Caco-2 (cell line): Measurements from ENCODE around the gene CXorf38. TPM values are rescaled to one million over a fixed set of nuclear protein-coding genes. Genes with fewer than 3 reads are reported as not detected.

ENCODE experiments used
- Bru-seq: library from RNA; stranded (reverse); fragments of 400-500 nt; gene quantifications from one replicate; lab custom pipeline; 2021; lab: Mats Ljungman, UMichigan
- BruChase-seq, 2 experiments: library from RNA; stranded (reverse); fragments of 400-500 nt; gene quantifications; one replicate each; lab custom pipeline; 2021; lab: Mats Ljungman, UMichigan
- BruUV-seq: library from RNA; stranded (reverse); fragments of 400-500 nt; replicated peaks from 2 replicates; lab custom pipeline; 2021; lab: Mats Ljungman, UMichigan
- CTCF ChIA-PET: fragments of 300-600 bp; sonication (Branson Sonifier 250); formaldehyde crosslinking; loops from one replicate; lab custom pipeline; 2022; ENCODE audit warnings: antibody characterized with exemption; lab: Charles Lee
- POLR2A ChIA-PET: fragments of 300-600 bp; sonication (Branson Sonifier 250); formaldehyde crosslinking; loops from one replicate; lab custom pipeline; 2022; ENCODE audit warnings: antibody characterized with exemption; lab: Charles Lee
- DNase-seq, 2 experiments: peaks; one replicate each; pipeline versions ENCODE4 v3.0.0 to v3.0.0-alpha.2; 2020 to 2022
- H3K27me3 ChIP-seq: replicated peaks from 2 replicates; pipeline ENCODE4 v1.6.0; 2011; ENCODE audit warnings: low read length; ENCODE audit not compliant: control insufficient read depth, insufficient read depth
- H3K36me3 ChIP-seq: 2 replicates; pipeline ENCODE4 v1.5.1; 2011; ENCODE audit warnings: low read length; ENCODE audit not compliant: control insufficient read depth, insufficient read depth
- H3K4me1 ChIP-seq: fragments of 250-450 bp; sonication (Bioruptor Pico); 2 replicates; pipeline ENCODE4 v1.5.1; 2020; ENCODE audit warnings: mild to moderate bottlenecking
- H3K4me3 ChIP-seq: 2 replicates; pipeline ENCODE4 v1.5.1; 2011; ENCODE audit warnings: low read depth, mild to moderate bottlenecking, control low read depth, low read length
- H3K9me3 ChIP-seq: fragments of 250-450 bp; sonication (Bioruptor Pico); 2 replicates; pipeline ENCODE4 v1.5.1; 2020; ENCODE audit warnings: mild to moderate bottlenecking, moderate library complexity
- H3K27ac Mint-ChIP-seq: one replicate; pipeline ENCODE4 v1.8.0; 2022; ENCODE audit warnings: mixed read lengths; ENCODE audit not compliant: unreplicated experiment
- H3K27me3 Mint-ChIP-seq: one replicate; pipeline ENCODE4 v1.8.0; 2022; ENCODE audit warnings: mixed read lengths; ENCODE audit not compliant: insufficient read depth, unreplicated experiment
- H3K36me3 Mint-ChIP-seq: one replicate; pipeline ENCODE4 v1.8.0; 2022; ENCODE audit warnings: mild to moderate bottlenecking, mixed read lengths; ENCODE audit not compliant: insufficient read depth, unreplicated experiment
- H3K4me1 Mint-ChIP-seq: one replicate; pipeline ENCODE4 v1.8.0; 2022; ENCODE audit warnings: low read depth, mixed read lengths; ENCODE audit not compliant: unreplicated experiment
- H3K4me3 Mint-ChIP-seq: one replicate; pipeline ENCODE4 v1.8.0; 2022; ENCODE audit warnings: mild to moderate bottlenecking, moderate library complexity, mixed read lengths; ENCODE audit not compliant: unreplicated experiment
- H3K9me3 Mint-ChIP-seq: one replicate; pipeline ENCODE4 v1.8.0; 2022; ENCODE audit warnings: mixed read lengths; ENCODE audit not compliant: unreplicated experiment
- intact Hi-C: fragments of 100-400 bp; cut with micrococcal nuclease; formaldehyde crosslinking; loops from one replicate; pipeline ENCODE4 v1.10.0; 2022; ENCODE audit not compliant: unreplicated experiment
- long read RNA-seq: library from polyadenylated mRNA; stranded (forward); transcript quantifications from one replicate; pipeline ENCODE4 v2.0.0, GENCODE V29; 2022
- total RNA-seq: library from RNA; stranded (reverse); gene quantifications from 2 replicates; pipeline ENCODE4 v1.2.3, GENCODE V29; 2022
- TF ChIP-seq, protein P1 (sequence below), 2 experiments: fragments of 200-600 bp in 1 of 2; IDR thresholded peaks; 1 replicate in 1 of 2; 2 replicates in 1 of 2; pipeline versions ENCODE4 v1.5.1 to v1.8.0; 2011 to 2022; ENCODE audit warnings: antibody characterized with exemption in 1 of 2, control low read depth in 1 of 2, inconsistent platforms in 1 of 2, low read depth in 1 of 2, low read length in 1 of 2, mild to moderate bottlenecking in 1 of 2, moderate library complexity in 1 of 2; ENCODE audit not compliant: insufficient read depth in 1 of 2, severe bottlenecking in 1 of 2, unreplicated experiment in 1 of 2

CXorf38 gene, protein sequence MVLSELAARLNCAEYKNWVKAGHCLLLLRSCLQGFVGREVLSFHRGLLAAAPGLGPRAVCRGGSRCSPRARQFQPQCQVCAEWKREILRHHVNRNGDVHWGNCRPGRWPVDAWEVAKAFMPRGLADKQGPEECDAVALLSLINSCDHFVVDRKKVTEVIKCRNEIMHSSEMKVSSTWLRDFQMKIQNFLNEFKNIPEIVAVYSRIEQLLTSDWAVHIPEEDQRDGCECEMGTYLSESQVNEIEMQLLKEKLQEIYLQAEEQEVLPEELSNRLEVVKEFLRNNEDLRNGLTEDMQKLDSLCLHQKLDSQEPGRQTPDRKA
- total RNA-seq (7.9 and 8.7 TPM in 2 replicates), Bru-seq, nascent RNA (percentile 69 among the genes with signal in this experiment), BruChase-seq, experiment 1, labeled RNA remaining after a 2-hour chase (percentile 69 among the genes with signal in this experiment), BruChase-seq, experiment 2, labeled RNA remaining after a 6-hour chase (percentile 70 among the genes with signal in this experiment)
- long read RNA-seq, transcript CXorf38-201 (7 exons, 2,118 nt) = major isoform, 6 of 12 reads
- long read RNA-seq, partial matches to known transcripts = 1 of 12 reads
- long read RNA-seq, other reads (novel, unspliced or antisense) = 4 of 12 reads

GRCh38 chrX:40647307-40648197 lies at the start of gene CXorf38:
Gene CXorf38, minus strand, starts transcription at chrX:40647561. Its CDS starts 41 bp downstream, at chrX:40647520.
- Mint-ChIP-seq H3K4me1 (peaks cover 15% of the 10 kb centered on the region), H3K4me3 (peak within 1 kb of the TSS; percentile 82), H3K27ac (peak within 1 kb of the TSS; percentile 83), H3K36me3 (peaks cover 34% of the 10 kb centered on the region), H3K27me3 (no peaks in the 10 kb centered on the region), H3K9me3 (no peaks in the 10 kb centered on the region)
- Histone ChIP-seq H3K27me3 (no peaks in the 10 kb centered on the region), H3K9me3 (no peaks in the 10 kb centered on the region), H3K4me3 (peak within 1 kb of the TSS; percentile 77), H3K36me3 (no peaks in the 10 kb centered on the region), H3K4me1 (no peaks in the 10 kb centered on the region)
- ChIA-PET POLR2A (no interaction called here), CTCF (interaction anchor here (0.6 to 1.4 kb wide), 5 partner anchors 104 to 468 kb away, joined by 3 to 8 read pairs (median 3); no protein-coding TSS in a partner anchor)
- TF ChIP-seq, protein P1, sequence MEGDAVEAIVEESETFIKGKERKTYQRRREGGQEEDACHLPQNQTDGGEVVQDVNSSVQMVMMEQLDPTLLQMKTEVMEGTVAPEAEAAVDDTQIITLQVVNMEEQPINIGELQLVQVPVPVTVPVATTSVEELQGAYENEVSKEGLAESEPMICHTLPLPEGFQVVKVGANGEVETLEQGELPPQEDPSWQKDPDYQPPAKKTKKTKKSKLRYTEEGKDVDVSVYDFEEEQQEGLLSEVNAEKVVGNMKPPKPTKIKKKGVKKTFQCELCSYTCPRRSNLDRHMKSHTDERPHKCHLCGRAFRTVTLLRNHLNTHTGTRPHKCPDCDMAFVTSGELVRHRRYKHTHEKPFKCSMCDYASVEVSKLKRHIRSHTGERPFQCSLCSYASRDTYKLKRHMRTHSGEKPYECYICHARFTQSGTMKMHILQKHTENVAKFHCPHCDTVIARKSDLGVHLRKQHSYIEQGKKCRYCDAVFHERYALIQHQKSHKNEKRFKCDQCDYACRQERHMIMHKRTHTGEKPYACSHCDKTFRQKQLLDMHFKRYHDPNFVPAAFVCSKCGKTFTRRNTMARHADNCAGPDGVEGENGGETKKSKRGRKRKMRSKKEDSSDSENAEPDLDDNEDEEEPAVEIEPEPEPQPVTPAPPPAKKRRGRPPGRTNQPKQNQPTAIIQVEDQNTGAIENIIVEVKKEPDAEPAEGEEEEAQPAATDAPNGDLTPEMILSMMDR (IDR thresholded peaks at IDR 0.05; ENCODE audit: insufficient read depth in 1 of 2, low read depth in 1 of 2, low read length in 1 of 2, severe bottlenecking in 1 of 2, unreplicated experiment in 1 of 2) = no peak
- DNase-seq = peak; percentile 89 to 91
- intact Hi-C loops = no loop called here
- BruUV-seq = no TSS peak

GRCh38 chrX:40694802-40695201 lies 47.4 kb upstream of the CXorf38 start:
- Histone ChIP-seq H3K4me3 (no peak overlapping the region), H3K4me1 (no peaks in the 10 kb centered on the region), H3K27me3 (no peaks in the 10 kb centered on the region), H3K9me3 (no peaks in the 10 kb centered on the region), H3K36me3 (no peaks in the 10 kb centered on the region)
- Mint-ChIP-seq H3K9me3 (no peaks in the 10 kb centered on the region), H3K4me3 (no peak overlapping the region), H3K36me3 (peaks cover 11% of the 10 kb centered on the region), H3K27ac (no peak overlapping the region), H3K27me3 (no peaks in the 10 kb centered on the region), H3K4me1 (no peaks in the 10 kb centered on the region)
- BruUV-seq = no TSS peak
- TF ChIP-seq, protein P1 (IDR thresholded peaks at IDR 0.05; ENCODE audit: insufficient read depth in 1 of 2, low read depth in 1 of 2, low read length in 1 of 2, severe bottlenecking in 1 of 2, unreplicated experiment in 1 of 2) = no peak
- intact Hi-C loops = no loop called here
- DNase-seq = no peak
- ChIA-PET CTCF (no interaction called here), POLR2A (no interaction called here)

DNA sequence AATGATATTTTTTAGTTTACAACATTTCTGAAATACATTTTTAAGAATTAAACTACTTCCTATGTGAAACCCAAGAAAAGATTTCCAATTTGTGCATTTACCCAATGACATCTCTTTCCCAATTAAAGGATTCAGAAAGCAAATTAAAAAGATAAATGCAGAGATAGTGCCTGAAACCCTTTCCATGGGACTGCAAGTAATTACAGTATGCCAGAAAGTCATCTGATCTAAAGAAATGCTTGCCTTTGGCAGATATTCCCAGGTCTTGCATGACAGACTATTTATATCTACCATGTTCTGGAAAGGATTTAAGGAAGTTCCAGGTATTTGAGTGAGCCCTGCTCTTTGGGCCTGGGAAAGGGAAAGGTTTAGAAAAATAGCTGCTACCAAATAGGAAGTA lies 41.6 kb upstream of the CXorf38 start:
- ChIA-PET POLR2A (no interaction called here), CTCF (no interaction called here)
- Mint-ChIP-seq H3K27ac (no peak overlapping the region), H3K9me3 (no peaks in the 10 kb centered on the region), H3K27me3 (no peaks in the 10 kb centered on the region), H3K4me3 (no peak overlapping the region), H3K4me1 (no peaks in the 10 kb centered on the region), H3K36me3 (peaks cover 27% of the 10 kb centered on the region)
- H3K4me1 ChIP-seq = no peaks in the 10 kb centered on the region
- no peaks in the 10 kb centered on the region for H3K36me3 ChIP-seq
- TF ChIP-seq, protein P1 (IDR thresholded peaks at IDR 0.05; ENCODE audit: insufficient read depth in 1 of 2, low read depth in 1 of 2, low read length in 1 of 2, severe bottlenecking in 1 of 2, unreplicated experiment in 1 of 2) = no peak
- no TSS peak for BruUV-seq
- H3K4me3 ChIP-seq = no peak overlapping the region
- DNase-seq = no peak
- no peaks in the 10 kb centered on the region for H3K9me3 ChIP-seq
- no peaks in the 10 kb centered on the region for H3K27me3 ChIP-seq
- intact Hi-C loops = no loop called here
